ENCODE data around the gene BAIAP2. TPM values are rescaled to one million over a fixed set of nuclear protein-coding genes. Genes with fewer than 3 reads are reported as not detected.

BAIAP2 gene
- total and polyA plus RNA-seq, 2 donors, result 8.4 to 23.1 TPM

- WGBS, result 94% methylated on average over 14 of the region's 14 CpGs
- no peak overlapping the region for H3K4me3 ChIP-seq (ENCODE audit: low read length in 2 of 2)
- DNase-seq (ENCODE audit: low read depth in 6 of 9, low spot score in 9 of 9), result no peak
Observed at GRCh38 chr17:81131486-81132196, 96.7 kb downstream of the BAIAP2 start.

GRCh38 chr17:81132197-81132540 is 97.2 kb downstream of the BAIAP2 start:
- no peaks in the 10 kb centered on the region for H3K36me3 ChIP-seq (ENCODE audit: control insufficient read depth in 2 of 2, insufficient read depth in 2 of 2, low read length in 1 of 2)
- no peak overlapping the region for H3K27ac ChIP-seq (ENCODE audit: low read depth in 1 of 2, low read length in 1 of 2)
- H3K4me3 ChIP-seq (ENCODE audit: low read length in 2 of 2), result no peak overlapping the region
- H3K27me3 ChIP-seq (ENCODE audit: control insufficient read depth in 2 of 2, insufficient read depth in 1 of 2, low read length in 1 of 2), result no peaks in the 10 kb centered on the region
- WGBS, result 79% methylated on average over 11 of the region's 11 CpGs
- peaks cover 0 to under 1% of the 10 kb centered on the region in 2 donors for H3K9me3 ChIP-seq (ENCODE audit: control insufficient read depth in 2 of 2, insufficient read depth in 1 of 2, low read length in 1 of 2)
- no peak for DNase-seq (ENCODE audit: low read depth in 6 of 9, low spot score in 9 of 9)
- H3K4me1 ChIP-seq (ENCODE audit: control insufficient read depth in 2 of 2, insufficient read depth in 2 of 2, low read length in 2 of 2), result no peaks in the 10 kb centered on the region

More at GRCh38 chr17:81131486-81132196, 96.7 kb downstream of the BAIAP2 start:
- Histone ChIP-seq H3K4me1 (ENCODE audit: control insufficient read depth in 2 of 2, insufficient read depth in 2 of 2, low read length in 2 of 2) (no peaks in the 10 kb centered on the region), H3K9me3 (ENCODE audit: control insufficient read depth in 2 of 2, insufficient read depth in 1 of 2, low read length in 1 of 2) (no peaks in the 10 kb centered on the region), H3K36me3 (ENCODE audit: control insufficient read depth in 2 of 2, insufficient read depth in 2 of 2, low read length in 1 of 2) (no peaks in the 10 kb centered on the region), H3K27ac (ENCODE audit: low read depth in 1 of 2, low read length in 1 of 2) (no peak overlapping the region), H3K27me3 (ENCODE audit: control insufficient read depth in 2 of 2, insufficient read depth in 1 of 2, low read length in 1 of 2) (no peaks in the 10 kb centered on the region)

GRCh38 chr17:81132770-81133723 is 98.1 kb downstream of the BAIAP2 start:
- no peak for DNase-seq (ENCODE audit: low read depth in 6 of 9, low spot score in 9 of 9)
- Histone ChIP-seq H3K27ac (ENCODE audit: low read depth in 1 of 2, low read length in 1 of 2) (no peak overlapping the region), H3K9me3 (ENCODE audit: control insufficient read depth in 2 of 2, insufficient read depth in 1 of 2, low read length in 1 of 2) (peaks cover 0 to 9% of the 10 kb centered on the region in 2 donors), H3K4me1 (ENCODE audit: control insufficient read depth in 2 of 2, insufficient read depth in 2 of 2, low read length in 2 of 2) (no peaks in the 10 kb centered on the region), H3K27me3 (ENCODE audit: control insufficient read depth in 2 of 2, insufficient read depth in 1 of 2, low read length in 1 of 2) (no peaks in the 10 kb centered on the region), H3K4me3 (ENCODE audit: low read length in 2 of 2) (no peak overlapping the region), H3K36me3 (ENCODE audit: control insufficient read depth in 2 of 2, insufficient read depth in 2 of 2, low read length in 1 of 2) (no peaks in the 10 kb centered on the region)
- WGBS, result 95% methylated on average over 22 of the region's 22 CpGs

- Histone ChIP-seq H3K4me3 (ENCODE audit: low read length in 2 of 2) (no peak overlapping the region), H3K9me3 (ENCODE audit: control insufficient read depth in 2 of 2, insufficient read depth in 1 of 2, low read length in 1 of 2) (peaks cover 0 to 9% of the 10 kb centered on the region in 2 donors), H3K36me3 (ENCODE audit: control insufficient read depth in 2 of 2, insufficient read depth in 2 of 2, low read length in 1 of 2) (no peaks in the 10 kb centered on the region), H3K27ac (ENCODE audit: low read depth in 1 of 2, low read length in 1 of 2) (no peak overlapping the region), H3K27me3 (ENCODE audit: control insufficient read depth in 2 of 2, insufficient read depth in 1 of 2, low read length in 1 of 2) (no peaks in the 10 kb centered on the region), H3K4me1 (ENCODE audit: control insufficient read depth in 2 of 2, insufficient read depth in 2 of 2, low read length in 2 of 2) (no peaks in the 10 kb centered on the region)
- no peak for DNase-seq (ENCODE audit: low read depth in 6 of 9, low spot score in 9 of 9)
- WGBS, result 91% methylated on average over 28 of the region's 28 CpGs
Observed at GRCh38 chr17:81134064-81134781, 99.3 kb downstream of the BAIAP2 start.

- WGBS, result 94% methylated on average over 28 of the region's 28 CpGs
- no peaks in the 10 kb centered on the region for H3K4me1 ChIP-seq (ENCODE audit: control insufficient read depth in 2 of 2, insufficient read depth in 2 of 2, low read length in 2 of 2)
- no peak for DNase-seq (ENCODE audit: low read depth in 6 of 9, low spot score in 9 of 9)
- no peaks in the 10 kb centered on the region for H3K27me3 ChIP-seq (ENCODE audit: control insufficient read depth in 2 of 2, insufficient read depth in 1 of 2, low read length in 1 of 2)
- H3K36me3 ChIP-seq (ENCODE audit: control insufficient read depth in 2 of 2, insufficient read depth in 2 of 2, low read length in 1 of 2), result no peaks in the 10 kb centered on the region
- H3K27ac ChIP-seq (ENCODE audit: low read depth in 1 of 2, low read length in 1 of 2), result no peak overlapping the region
- no peak overlapping the region for H3K4me3 ChIP-seq (ENCODE audit: low read length in 2 of 2)
- peaks cover 0 to 9% of the 10 kb centered on the region in 2 donors for H3K9me3 ChIP-seq (ENCODE audit: control insufficient read depth in 2 of 2, insufficient read depth in 1 of 2, low read length in 1 of 2)
Observed at GRCh38 chr17:81135505-81136278, 100.7 kb downstream of the BAIAP2 start.

GRCh38 chr17:81136366-81136765 is 101.4 kb downstream of the BAIAP2 start:
- Histone ChIP-seq H3K27ac (ENCODE audit: low read depth in 1 of 2, low read length in 1 of 2) (no peak overlapping the region), H3K36me3 (ENCODE audit: control insufficient read depth in 2 of 2, insufficient read depth in 2 of 2, low read length in 1 of 2) (no peaks in the 10 kb centered on the region), H3K4me3 (ENCODE audit: low read length in 2 of 2) (no peak overlapping the region), H3K27me3 (ENCODE audit: control insufficient read depth in 2 of 2, insufficient read depth in 1 of 2, low read length in 1 of 2) (no peaks in the 10 kb centered on the region), H3K4me1 (ENCODE audit: control insufficient read depth in 2 of 2, insufficient read depth in 2 of 2, low read length in 2 of 2) (no peaks in the 10 kb centered on the region), H3K9me3 (ENCODE audit: control insufficient read depth in 2 of 2, insufficient read depth in 1 of 2, low read length in 1 of 2) (peaks cover 0 to 9% of the 10 kb centered on the region in 2 donors)
- no peak for DNase-seq (ENCODE audit: low read depth in 6 of 9, low spot score in 9 of 9)
- 93% methylated on average over 8 of the region's 8 CpGs for WGBS

GRCh38 chr17:81137248-81137647 is 102.3 kb downstream of the BAIAP2 start:
- H3K9me3 ChIP-seq (ENCODE audit: control insufficient read depth in 2 of 2, insufficient read depth in 1 of 2, low read length in 1 of 2), result peaks cover 0 to 9% of the 10 kb centered on the region in 2 donors
- H3K4me1 ChIP-seq (ENCODE audit: control insufficient read depth in 2 of 2, insufficient read depth in 2 of 2, low read length in 2 of 2), result no peaks in the 10 kb centered on the region
- peaks cover 0 to 2% of the 10 kb centered on the region in 2 donors for H3K27me3 ChIP-seq (ENCODE audit: control insufficient read depth in 2 of 2, insufficient read depth in 1 of 2, low read length in 1 of 2)
- 96% methylated on average over 13 of the region's 13 CpGs for WGBS
- no peak overlapping the region for H3K27ac ChIP-seq (ENCODE audit: low read depth in 1 of 2, low read length in 1 of 2)
- DNase-seq (ENCODE audit: low read depth in 6 of 9, low spot score in 9 of 9), result no peak
- no peak overlapping the region for H3K4me3 ChIP-seq (ENCODE audit: low read length in 2 of 2)
- H3K36me3 ChIP-seq (ENCODE audit: control insufficient read depth in 2 of 2, insufficient read depth in 2 of 2, low read length in 1 of 2), result no peaks in the 10 kb centered on the region

- Histone ChIP-seq H3K4me1 (ENCODE audit: control insufficient read depth in 2 of 2, insufficient read depth in 2 of 2, low read length in 2 of 2) (peaks cover 0 to 3% of the 10 kb centered on the region in 2 donors), H3K9me3 (ENCODE audit: control insufficient read depth in 2 of 2, insufficient read depth in 1 of 2, low read length in 1 of 2) (peaks cover 0 to 9% of the 10 kb centered on the region in 2 donors), H3K4me3 (ENCODE audit: low read length in 2 of 2) (no peak overlapping the region), H3K36me3 (ENCODE audit: control insufficient read depth in 2 of 2, insufficient read depth in 2 of 2, low read length in 1 of 2) (no peaks in the 10 kb centered on the region), H3K27me3 (ENCODE audit: control insufficient read depth in 2 of 2, insufficient read depth in 1 of 2, low read length in 1 of 2) (peaks cover 0 to 2% of the 10 kb centered on the region in 2 donors), H3K27ac (ENCODE audit: low read depth in 1 of 2, low read length in 1 of 2) (no peak overlapping the region)
- DNase-seq (ENCODE audit: low read depth in 6 of 9, low spot score in 9 of 9), result no peak
- 91% methylated on average over 15 of the region's 15 CpGs for WGBS
Observed at GRCh38 chr17:81138083-81138482, 103.1 kb downstream of the BAIAP2 start.

All from thymus (tissue), 11 donors.